Measurements from ENCODE around the gene TRIM49D1.
"Not testable (repeated sequence)": the region's sequence is repeated elsewhere in the genome, so short reads cannot be mapped to it uniquely, and the experiment has no call there.

- not testable (repeated sequence) for TF ChIP-seq GABPA (IDR thresholded peaks at IDR 0.05 in 1 of 2, conservative IDR thresholded peaks at IDR 0.05 in 1 of 2); MAX (IDR thresholded peaks at IDR 0.05); YY1 (IDR thresholded peaks at IDR 0.05); TAF1 (conservative IDR thresholded peaks at IDR 0.05)
- TF ChIP-seq, protein P1, sequence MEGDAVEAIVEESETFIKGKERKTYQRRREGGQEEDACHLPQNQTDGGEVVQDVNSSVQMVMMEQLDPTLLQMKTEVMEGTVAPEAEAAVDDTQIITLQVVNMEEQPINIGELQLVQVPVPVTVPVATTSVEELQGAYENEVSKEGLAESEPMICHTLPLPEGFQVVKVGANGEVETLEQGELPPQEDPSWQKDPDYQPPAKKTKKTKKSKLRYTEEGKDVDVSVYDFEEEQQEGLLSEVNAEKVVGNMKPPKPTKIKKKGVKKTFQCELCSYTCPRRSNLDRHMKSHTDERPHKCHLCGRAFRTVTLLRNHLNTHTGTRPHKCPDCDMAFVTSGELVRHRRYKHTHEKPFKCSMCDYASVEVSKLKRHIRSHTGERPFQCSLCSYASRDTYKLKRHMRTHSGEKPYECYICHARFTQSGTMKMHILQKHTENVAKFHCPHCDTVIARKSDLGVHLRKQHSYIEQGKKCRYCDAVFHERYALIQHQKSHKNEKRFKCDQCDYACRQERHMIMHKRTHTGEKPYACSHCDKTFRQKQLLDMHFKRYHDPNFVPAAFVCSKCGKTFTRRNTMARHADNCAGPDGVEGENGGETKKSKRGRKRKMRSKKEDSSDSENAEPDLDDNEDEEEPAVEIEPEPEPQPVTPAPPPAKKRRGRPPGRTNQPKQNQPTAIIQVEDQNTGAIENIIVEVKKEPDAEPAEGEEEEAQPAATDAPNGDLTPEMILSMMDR (IDR thresholded peaks at IDR 0.05; ENCODE audit: low read depth, low read length, missing input control): not testable (repeated sequence)
- TF ChIP-seq, protein P2, sequence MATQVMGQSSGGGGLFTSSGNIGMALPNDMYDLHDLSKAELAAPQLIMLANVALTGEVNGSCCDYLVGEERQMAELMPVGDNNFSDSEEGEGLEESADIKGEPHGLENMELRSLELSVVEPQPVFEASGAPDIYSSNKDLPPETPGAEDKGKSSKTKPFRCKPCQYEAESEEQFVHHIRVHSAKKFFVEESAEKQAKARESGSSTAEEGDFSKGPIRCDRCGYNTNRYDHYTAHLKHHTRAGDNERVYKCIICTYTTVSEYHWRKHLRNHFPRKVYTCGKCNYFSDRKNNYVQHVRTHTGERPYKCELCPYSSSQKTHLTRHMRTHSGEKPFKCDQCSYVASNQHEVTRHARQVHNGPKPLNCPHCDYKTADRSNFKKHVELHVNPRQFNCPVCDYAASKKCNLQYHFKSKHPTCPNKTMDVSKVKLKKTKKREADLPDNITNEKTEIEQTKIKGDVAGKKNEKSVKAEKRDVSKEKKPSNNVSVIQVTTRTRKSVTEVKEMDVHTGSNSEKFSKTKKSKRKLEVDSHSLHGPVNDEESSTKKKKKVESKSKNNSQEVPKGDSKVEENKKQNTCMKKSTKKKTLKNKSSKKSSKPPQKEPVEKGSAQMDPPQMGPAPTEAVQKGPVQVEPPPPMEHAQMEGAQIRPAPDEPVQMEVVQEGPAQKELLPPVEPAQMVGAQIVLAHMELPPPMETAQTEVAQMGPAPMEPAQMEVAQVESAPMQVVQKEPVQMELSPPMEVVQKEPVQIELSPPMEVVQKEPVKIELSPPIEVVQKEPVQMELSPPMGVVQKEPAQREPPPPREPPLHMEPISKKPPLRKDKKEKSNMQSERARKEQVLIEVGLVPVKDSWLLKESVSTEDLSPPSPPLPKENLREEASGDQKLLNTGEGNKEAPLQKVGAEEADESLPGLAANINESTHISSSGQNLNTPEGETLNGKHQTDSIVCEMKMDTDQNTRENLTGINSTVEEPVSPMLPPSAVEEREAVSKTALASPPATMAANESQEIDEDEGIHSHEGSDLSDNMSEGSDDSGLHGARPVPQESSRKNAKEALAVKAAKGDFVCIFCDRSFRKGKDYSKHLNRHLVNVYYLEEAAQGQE (IDR thresholded peaks at IDR 0.05): not testable (repeated sequence)
These were observed 28.8 kb downstream of the TRIM49D1 start for GRCh38 chr11:89893245-89893644.

Data from liver (tissue), 3 donors.